Measurements from ENCODE around the gene S100PBP.
A peak's percentile ranks its signal among the peaks of the same experiment; 100 is the strongest.

S100PBP gene

GRCh38 chr1:32877211-32878110 is 60.0 kb downstream of the S100PBP start:
- TF ChIP-seq CTCF (IDR thresholded peaks at IDR 0.05; ENCODE audit: low read depth, low read length, missing control alignments): no peak
- no peaks in the 10 kb centered on the region for H3K27me3 ChIP-seq (replicated peaks)
- no peak overlapping the region for H3K4me3 ChIP-seq (ENCODE audit: low read depth, low read length)
- no peak overlapping the region for H3K27ac ChIP-seq
- in situ Hi-C loops (cut with HindIII; ENCODE audit: low pct_ligation_motif_present, low sequenced_read_pairs): no loop called here
- no peaks in the 10 kb centered on the region for H3K36me3 ChIP-seq (replicated peaks)
- no peak for DNase-seq

- Histone ChIP-seq H3K27me3 (replicated peaks) (no peaks in the 10 kb centered on the region), H3K4me3 (ENCODE audit: low read depth, low read length) (no peak overlapping the region), H3K36me3 (replicated peaks) (no peaks in the 10 kb centered on the region), H3K27ac (no peak overlapping the region)
- peak; percentile 16 for DNase-seq
- in situ Hi-C loops (cut with HindIII; ENCODE audit: low pct_ligation_motif_present, low sequenced_read_pairs): no loop called here
- no peak for TF ChIP-seq CTCF (IDR thresholded peaks at IDR 0.05; ENCODE audit: low read depth, low read length, missing control alignments)
These were observed 60.7 kb downstream of the S100PBP start for GRCh38 chr1:32878183-32878582.

GRCh38 chr1:32878637-32879041 is 61.2 kb downstream of the S100PBP start:
- Histone ChIP-seq H3K36me3 (replicated peaks) (no peaks in the 10 kb centered on the region), H3K27me3 (replicated peaks) (no peaks in the 10 kb centered on the region), H3K4me3 (ENCODE audit: low read depth, low read length) (no peak overlapping the region), H3K27ac (no peak overlapping the region)
- DNase-seq: no peak
- TF ChIP-seq CTCF (IDR thresholded peaks at IDR 0.05; ENCODE audit: low read depth, low read length, missing control alignments): no peak
- in situ Hi-C loops (cut with HindIII; ENCODE audit: low pct_ligation_motif_present, low sequenced_read_pairs): no loop called here

GRCh38 chr1:32881291-32881690 is 63.8 kb downstream of the S100PBP start:
- in situ Hi-C loops (cut with HindIII; ENCODE audit: low pct_ligation_motif_present, low sequenced_read_pairs): no loop called here
- Histone ChIP-seq H3K36me3 (replicated peaks) (no peaks in the 10 kb centered on the region), H3K27ac (no peak overlapping the region), H3K27me3 (replicated peaks) (peaks cover 17% of the 10 kb centered on the region), H3K4me3 (ENCODE audit: low read depth, low read length) (no peak overlapping the region)
- no peak for TF ChIP-seq CTCF (IDR thresholded peaks at IDR 0.05; ENCODE audit: low read depth, low read length, missing control alignments)
- DNase-seq: no peak

- Histone ChIP-seq H3K27ac (no peak overlapping the region), H3K27me3 (replicated peaks) (peaks cover 21% of the 10 kb centered on the region), H3K4me3 (ENCODE audit: low read depth, low read length) (no peak overlapping the region), H3K36me3 (replicated peaks) (no peaks in the 10 kb centered on the region)
- TF ChIP-seq CTCF (IDR thresholded peaks at IDR 0.05; ENCODE audit: low read depth, low read length, missing control alignments): no peak
- no peak for DNase-seq
- in situ Hi-C loops (cut with HindIII; ENCODE audit: low pct_ligation_motif_present, low sequenced_read_pairs): no loop called here
These were observed 64.7 kb downstream of the S100PBP start for GRCh38 chr1:32881871-32882850.

Data from brain microvascular endothelial cell (primary cell).